Suprapubic skin (tissue), 4 donors: ENCODE measurements around the gene RHOD. TPM values are rescaled to one million over a fixed set of nuclear protein-coding genes. Genes with fewer than 3 reads are reported as not detected.
A peak's percentile ranks its signal among the peaks of the same experiment; 100 is the strongest.

ENCODE experiments used
- DNase-seq, 2 donors: peaks; one replicate each; pipeline ENCODE4 v3.0.0-alpha.2; 2019; ENCODE audit warnings: low spot score in 2 of 2
- H3K27ac ChIP-seq: fragments of 200-600 bp; sonication (generic); one replicate; pipeline ENCODE4 v1.5.1; 2019
- H3K27me3 ChIP-seq: fragments of 200-600 bp; sonication (generic); one replicate; pipeline ENCODE4 v1.5.1; 2019
- H3K36me3 ChIP-seq: fragments of 200-600 bp; sonication (generic); one replicate; pipeline ENCODE4 v1.5.1; 2019
- H3K4me1 ChIP-seq: fragments of 200-600 bp; sonication (generic); one replicate; pipeline ENCODE4 v1.5.1; 2019
- H3K4me3 ChIP-seq: fragments of 200-600 bp; sonication (generic); one replicate; pipeline ENCODE4 v1.5.1; 2019; ENCODE audit warnings: mild to moderate bottlenecking
- H3K9me3 ChIP-seq: fragments of 200-600 bp; sonication (generic); one replicate; pipeline ENCODE4 v1.5.1; 2019
- EP300 ChIP-seq: sonication (generic); formaldehyde crosslinking; IDR thresholded peaks from one replicate; pipeline ENCODE4 v1.6.1; 2017; ENCODE audit warnings: antibody characterized with exemption
- POLR2A ChIP-seq, 2 donors: fragments of 450-650 bp; IDR thresholded peaks; one replicate each; pipeline ENCODE4 v1.6.1; 2017; ENCODE audit warnings: antibody characterized with exemption in 2 of 2, mild to moderate bottlenecking in 2 of 2, moderate library complexity in 2 of 2
- POLR2AphosphoS5 ChIP-seq, 3 donors: sonication (generic); formaldehyde crosslinking; IDR thresholded peaks; one replicate each; pipeline ENCODE4 v1.6.1; 2017; ENCODE audit warnings: antibody characterized with exemption in 3 of 3
- WGBS: methylation state at CpG from one replicate; pipeline ENCODE4 v1.1.5; 2018; 5-methylcytosine and 5-hydroxymethylcytosine counted together
- total RNA-seq, 4 donors: library from RNA; depleted of rRNA; stranded (reverse); fragments of >200 nt; gene quantifications; one replicate each; pipeline ENCODE4 v1.1.0, GENCODE V29; 2016
- TF ChIP-seq, protein P1 (sequence below), 2 donors: fragments of 200-600 bp in 1 of 2; fragments of 450-650 bp in 1 of 2; sonication (generic) in 1 of 2; IDR thresholded peaks; one replicate each; pipeline ENCODE4 v1.5.1; 2016 to 2019; ENCODE audit warnings: antibody characterized with exemption in 2 of 2, mild to moderate bottlenecking in 1 of 2, moderate library complexity in 1 of 2

RHOD gene
- total RNA-seq, 4 donors from 2014 or later, result 25.1 to 95.5 (median 65.9) TPM

- WGBS, result 89% methylated on average over 6 of the region's 6 CpGs
- H3K4me1 ChIP-seq, result no peaks in the 10 kb centered on the region
- no peaks in the 10 kb centered on the region for H3K9me3 ChIP-seq
- TF ChIP-seq POLR2A (IDR thresholded peaks at IDR 0.05) (no peak), EP300 (no peak), POLR2AphosphoS5 (IDR thresholded peaks at IDR 0.05) (no peak)
- TF ChIP-seq, protein P1, sequence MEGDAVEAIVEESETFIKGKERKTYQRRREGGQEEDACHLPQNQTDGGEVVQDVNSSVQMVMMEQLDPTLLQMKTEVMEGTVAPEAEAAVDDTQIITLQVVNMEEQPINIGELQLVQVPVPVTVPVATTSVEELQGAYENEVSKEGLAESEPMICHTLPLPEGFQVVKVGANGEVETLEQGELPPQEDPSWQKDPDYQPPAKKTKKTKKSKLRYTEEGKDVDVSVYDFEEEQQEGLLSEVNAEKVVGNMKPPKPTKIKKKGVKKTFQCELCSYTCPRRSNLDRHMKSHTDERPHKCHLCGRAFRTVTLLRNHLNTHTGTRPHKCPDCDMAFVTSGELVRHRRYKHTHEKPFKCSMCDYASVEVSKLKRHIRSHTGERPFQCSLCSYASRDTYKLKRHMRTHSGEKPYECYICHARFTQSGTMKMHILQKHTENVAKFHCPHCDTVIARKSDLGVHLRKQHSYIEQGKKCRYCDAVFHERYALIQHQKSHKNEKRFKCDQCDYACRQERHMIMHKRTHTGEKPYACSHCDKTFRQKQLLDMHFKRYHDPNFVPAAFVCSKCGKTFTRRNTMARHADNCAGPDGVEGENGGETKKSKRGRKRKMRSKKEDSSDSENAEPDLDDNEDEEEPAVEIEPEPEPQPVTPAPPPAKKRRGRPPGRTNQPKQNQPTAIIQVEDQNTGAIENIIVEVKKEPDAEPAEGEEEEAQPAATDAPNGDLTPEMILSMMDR (IDR thresholded peaks at IDR 0.05), result no peak
- H3K27me3 ChIP-seq, result no peaks in the 10 kb centered on the region
- no peak overlapping the region for H3K4me3 ChIP-seq
- no peak for DNase-seq
- H3K27ac ChIP-seq, result no peak overlapping the region
- no peaks in the 10 kb centered on the region for H3K36me3 ChIP-seq
Measured at GRCh38 chr11:67099831-67100324, 43.2 kb downstream of the RHOD start.

GRCh38 chr11:67102664-67103063 lies 46.0 kb downstream of the RHOD start:
- DNase-seq, result no peak
- WGBS, result 92% methylated on average over 8 of the region's 8 CpGs
- Histone ChIP-seq H3K9me3 (no peaks in the 10 kb centered on the region), H3K4me1 (no peaks in the 10 kb centered on the region), H3K4me3 (no peak overlapping the region), H3K36me3 (no peaks in the 10 kb centered on the region), H3K27me3 (no peaks in the 10 kb centered on the region), H3K27ac (no peak overlapping the region)
- no peak for TF ChIP-seq POLR2AphosphoS5 (IDR thresholded peaks at IDR 0.05)
- no peak for TF ChIP-seq EP300
- no peak for TF ChIP-seq POLR2A (IDR thresholded peaks at IDR 0.05)
- TF ChIP-seq, protein P1 (IDR thresholded peaks at IDR 0.05), result no peak

DNA sequence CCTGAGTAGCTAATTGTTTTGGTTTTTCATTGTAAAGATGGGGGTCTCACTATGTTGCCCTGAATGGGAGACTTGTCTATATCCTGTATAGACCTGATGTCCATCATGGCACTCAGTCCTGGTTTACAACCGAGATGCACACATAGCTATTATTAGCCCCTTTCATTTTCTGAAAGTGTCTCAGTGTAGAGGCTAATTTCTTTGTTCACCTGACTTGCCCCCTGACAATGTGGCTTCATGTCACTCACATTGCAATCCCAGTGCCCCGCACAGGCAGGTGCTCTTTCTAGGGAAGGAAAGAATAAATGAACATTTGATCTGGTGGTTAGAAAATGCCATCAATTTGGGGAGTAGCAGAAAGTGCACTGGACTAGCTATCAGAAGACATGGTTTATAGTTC lies 49.3 kb downstream of the RHOD start:
- H3K36me3 ChIP-seq, result no peaks in the 10 kb centered on the region
- H3K9me3 ChIP-seq, result no peaks in the 10 kb centered on the region
- H3K4me3 ChIP-seq, result no peak overlapping the region
- H3K4me1 ChIP-seq, result peaks cover 4% of the 10 kb centered on the region
- DNase-seq, result no peak
- H3K27ac ChIP-seq, result no peak overlapping the region
- TF ChIP-seq POLR2A (IDR thresholded peaks at IDR 0.05) (no peak), EP300 (no peak), POLR2AphosphoS5 (IDR thresholded peaks at IDR 0.05) (no peak)
- TF ChIP-seq, protein P1 (IDR thresholded peaks at IDR 0.05), result no peak
- no peaks in the 10 kb centered on the region for H3K27me3 ChIP-seq
- WGBS, result 97% methylated on average over 2 of the region's 2 CpGs

- no peaks in the 10 kb centered on the region for H3K27me3 ChIP-seq
- peak overlapping the region; percentile 11 for H3K27ac ChIP-seq
- DNase-seq, result no peak
- no peak overlapping the region for H3K4me3 ChIP-seq
- no peaks in the 10 kb centered on the region for H3K36me3 ChIP-seq
- H3K4me1 ChIP-seq, result peaks cover 13% of the 10 kb centered on the region
- no peak for TF ChIP-seq EP300
- TF ChIP-seq, protein P1 (IDR thresholded peaks at IDR 0.05), result no peak
- no peak for TF ChIP-seq POLR2AphosphoS5 (IDR thresholded peaks at IDR 0.05)
- no peaks in the 10 kb centered on the region for H3K9me3 ChIP-seq
- WGBS, result 32% methylated on average over 1 of the region's 1 CpG
Measured at GRCh38 chr11:67111261-67111660, 54.6 kb downstream of the RHOD start.

GRCh38 chr11:67113231-67113721 lies 56.6 kb downstream of the RHOD start:
- peak in 1 of 2 donors; percentile 40 for DNase-seq
- Histone ChIP-seq H3K36me3 (no peaks in the 10 kb centered on the region), H3K4me3 (no peak overlapping the region), H3K4me1 (peaks cover 22% of the 10 kb centered on the region), H3K9me3 (no peaks in the 10 kb centered on the region), H3K27ac (no peak overlapping the region), H3K27me3 (no peaks in the 10 kb centered on the region)
- WGBS, result 88% methylated on average over 5 of the region's 5 CpGs
- TF ChIP-seq POLR2A (IDR thresholded peaks at IDR 0.05) (no peak), EP300 (no peak), POLR2AphosphoS5 (IDR thresholded peaks at IDR 0.05) (no peak)
- TF ChIP-seq, protein P1 (IDR thresholded peaks at IDR 0.05), result no peak
